Panc1 (cell line): ENCODE measurements around the gene APOM. TPM values are rescaled to one million over a fixed set of nuclear protein-coding genes. Genes with fewer than 3 reads are reported as not detected.

Source experiments
- ATAC-seq: fragments of 200-7000 bp; cut with Tn5 transposase; 2 replicates; pipeline ENCODE4 v1.9.1; 2020; ENCODE audit warnings: mild to moderate bottlenecking, moderate library complexity
- BruUV-seq: library from RNA; stranded (reverse); fragments of 400-500 nt; replicated peaks from 2 replicates; lab custom pipeline; 2021; lab: Mats Ljungman, UMichigan
- CTCF ChIA-PET: fragments of 300-600 bp; sonication (Branson Sonifier 250); formaldehyde crosslinking; loops from one replicate; lab custom pipeline; 2022; ENCODE audit warnings: antibody characterized with exemption; lab: Charles Lee
- POLR2A ChIA-PET: fragments of 300-600 bp; sonication (Branson Sonifier 250); formaldehyde crosslinking; loops from one replicate; lab custom pipeline; 2022; ENCODE audit warnings: antibody characterized with exemption; lab: Charles Lee
- DNase-seq: peaks from one replicate; pipeline ENCODE4 v3.0.0-alpha.2; 2010; ENCODE audit warnings: low read depth, low spot score
- H3K27ac ChIP-seq: 2 replicates; pipeline ENCODE4 v1.5.1; 2011; ENCODE audit warnings: mild to moderate bottlenecking, low read length, inconsistent platforms
- H3K27me3 ChIP-seq: fragments of 200-500 bp; sonication (Bioruptor generic); 2 replicates; pipeline ENCODE4 v1.6.0; 2014; ENCODE audit warnings: low read length, inconsistent platforms; ENCODE audit not compliant: control insufficient read depth, insufficient read depth
- H3K36me3 ChIP-seq: fragments of 200-500 bp; sonication (Bioruptor generic); 2 replicates; pipeline ENCODE4 v1.5.1; 2014; ENCODE audit warnings: inconsistent platforms, mild to moderate bottlenecking, low read length, moderate library complexity; ENCODE audit not compliant: control insufficient read depth, insufficient read depth
- H3K4me1 ChIP-seq: 2 replicates; pipeline ENCODE4 v1.5.1; 2011; ENCODE audit warnings: inconsistent platforms, mild to moderate bottlenecking, low read length, moderate library complexity; ENCODE audit not compliant: control insufficient read depth, insufficient read depth
- H3K4me3 ChIP-seq, 2 experiments: 2 replicates each; pipeline ENCODE4 v1.5.1; 2011 to 2012; ENCODE audit warnings: low read depth in 2 of 2, low read length in 2 of 2, mild to moderate bottlenecking in 2 of 2, inconsistent platforms in 1 of 2, moderate library complexity in 1 of 2
- H3K9me3 ChIP-seq: fragments of 200-500 bp; sonication (Bioruptor generic); 2 replicates; pipeline ENCODE4 v1.5.1; 2014; ENCODE audit warnings: low read depth, mild to moderate bottlenecking, inconsistent platforms, low read length, moderate library complexity; ENCODE audit not compliant: control insufficient read depth, insufficient read depth
- POLR2AphosphoS5 ChIP-seq: IDR thresholded peaks from 2 replicates; pipeline ENCODE4 v1.6.1; 2012; ENCODE audit warnings: mild to moderate bottlenecking, low read depth, low read length, moderate library complexity
- REST ChIP-seq, 2 experiments: IDR thresholded peaks; 2 replicates each; pipeline ENCODE4 v1.6.1; 2011 to 2012; ENCODE audit warnings: low read depth in 2 of 2, control low read depth in 1 of 2, low read length in 1 of 2, mild to moderate bottlenecking in 1 of 2, moderate library complexity in 1 of 2; ENCODE audit not compliant: insufficient read depth in 1 of 2
- SIN3A ChIP-seq: IDR thresholded peaks from 2 replicates; pipeline ENCODE4 v1.6.1; 2012; ENCODE audit warnings: low read depth, mild to moderate bottlenecking, low read length, moderate library complexity, borderline replicate concordance; ENCODE audit not compliant: insufficient read depth
- TCF7L2 ChIP-seq: IDR thresholded peaks from 2 replicates; pipeline ENCODE4 v1.6.1; 2011; ENCODE audit warnings: mild to moderate bottlenecking, low read depth, low read length, inconsistent platforms
- in situ Hi-C: cut with HindIII; loops from 2 replicates; pipeline ENCODE4 v1.10.0; 2016; ENCODE audit warnings: low sequenced_read_pairs, low pct_unique_long_range_greater_than_20kb
- intact Hi-C: fragments of 100-400 bp; cut with micrococcal nuclease; formaldehyde crosslinking; loops from one replicate; pipeline ENCODE4 v1.10.0; 2022; ENCODE audit not compliant: unreplicated experiment
- total RNA-seq: library from RNA; stranded (reverse); gene quantifications from one replicate; pipeline ENCODE4 v1.2.1, GENCODE V29; 2021; ENCODE audit not compliant: unreplicated experiment
- TF ChIP-seq, protein P1 (sequence below): fragments of 450-650 bp; IDR thresholded peaks from 2 replicates; pipeline ENCODE4 v1.5.1; 2017; ENCODE audit warnings: mild to moderate bottlenecking

The APOM gene
- total RNA-seq, 1 experiment from 2014 or later: 1.8 TPM

GRCh38 chr6:31686483-31686882, 30.8 kb downstream of the APOM start:
- DNase-seq (no peak), ATAC-seq (no peak)
- 0 out of 2 replicates have a peak, but pooled peaks cover 5% of the 10 kb centered on the region for H3K36me3 ChIP-seq
- intact Hi-C loops (no loop called here), in situ Hi-C loops (no loop called here)
- TF ChIP-seq SIN3A (no peak), REST (IDR thresholded peaks at IDR 0.05; ENCODE audit: insufficient read depth in 1 of 2, low read depth in 2 of 2, low read length in 1 of 2) (no peak), TCF7L2 (no peak), POLR2AphosphoS5 (no peak)
- TF ChIP-seq, protein P1, sequence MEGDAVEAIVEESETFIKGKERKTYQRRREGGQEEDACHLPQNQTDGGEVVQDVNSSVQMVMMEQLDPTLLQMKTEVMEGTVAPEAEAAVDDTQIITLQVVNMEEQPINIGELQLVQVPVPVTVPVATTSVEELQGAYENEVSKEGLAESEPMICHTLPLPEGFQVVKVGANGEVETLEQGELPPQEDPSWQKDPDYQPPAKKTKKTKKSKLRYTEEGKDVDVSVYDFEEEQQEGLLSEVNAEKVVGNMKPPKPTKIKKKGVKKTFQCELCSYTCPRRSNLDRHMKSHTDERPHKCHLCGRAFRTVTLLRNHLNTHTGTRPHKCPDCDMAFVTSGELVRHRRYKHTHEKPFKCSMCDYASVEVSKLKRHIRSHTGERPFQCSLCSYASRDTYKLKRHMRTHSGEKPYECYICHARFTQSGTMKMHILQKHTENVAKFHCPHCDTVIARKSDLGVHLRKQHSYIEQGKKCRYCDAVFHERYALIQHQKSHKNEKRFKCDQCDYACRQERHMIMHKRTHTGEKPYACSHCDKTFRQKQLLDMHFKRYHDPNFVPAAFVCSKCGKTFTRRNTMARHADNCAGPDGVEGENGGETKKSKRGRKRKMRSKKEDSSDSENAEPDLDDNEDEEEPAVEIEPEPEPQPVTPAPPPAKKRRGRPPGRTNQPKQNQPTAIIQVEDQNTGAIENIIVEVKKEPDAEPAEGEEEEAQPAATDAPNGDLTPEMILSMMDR: no peak
- H3K4me3 ChIP-seq: no peak overlapping the region
- BruUV-seq: no TSS peak
- CTCF ChIA-PET: no interaction called here
- no peaks in the 10 kb centered on the region for H3K27me3 ChIP-seq
- no peak overlapping the region for H3K27ac ChIP-seq
- no peaks in the 10 kb centered on the region for H3K4me1 ChIP-seq
- H3K9me3 ChIP-seq: no peaks in the 10 kb centered on the region
- POLR2A ChIA-PET: no interaction called here

GRCh38 chr6:31687321-31687720, 31.6 kb downstream of the APOM start:
- in situ Hi-C loops: no loop called here
- Histone ChIP-seq H3K36me3 (0 out of 2 replicates have a peak, but pooled peaks cover 5% of the 10 kb centered on the region), H3K9me3 (no peaks in the 10 kb centered on the region), H3K4me1 (no peaks in the 10 kb centered on the region), H3K4me3 (no peak overlapping the region), H3K27me3 (no peaks in the 10 kb centered on the region), H3K27ac (no peak overlapping the region)
- ChIA-PET POLR2A (no interaction called here), CTCF (no interaction called here)
- TF ChIP-seq POLR2AphosphoS5: no peak
- TF ChIP-seq TCF7L2: no peak
- no peak for TF ChIP-seq SIN3A
- BruUV-seq: no TSS peak
- no peak for DNase-seq
- ATAC-seq: no peak
- intact Hi-C loops: no loop called here
